CD4-positive, alpha-beta T cell treated with Interleukin-6 for 4 hours (primary cell): ENCODE measurements around the gene SLC30A10.
"Not testable (repeated sequence)": the region's sequence is repeated elsewhere in the genome, so short reads cannot be mapped to it uniquely, and the experiment has no call there.

Source experiments
- DNase-seq: peaks from one replicate; pipeline ENCODE4 v3.0.0-alpha.2; 2020; ENCODE audit warnings: mixed read lengths

SLC30A10 gene

DNA sequence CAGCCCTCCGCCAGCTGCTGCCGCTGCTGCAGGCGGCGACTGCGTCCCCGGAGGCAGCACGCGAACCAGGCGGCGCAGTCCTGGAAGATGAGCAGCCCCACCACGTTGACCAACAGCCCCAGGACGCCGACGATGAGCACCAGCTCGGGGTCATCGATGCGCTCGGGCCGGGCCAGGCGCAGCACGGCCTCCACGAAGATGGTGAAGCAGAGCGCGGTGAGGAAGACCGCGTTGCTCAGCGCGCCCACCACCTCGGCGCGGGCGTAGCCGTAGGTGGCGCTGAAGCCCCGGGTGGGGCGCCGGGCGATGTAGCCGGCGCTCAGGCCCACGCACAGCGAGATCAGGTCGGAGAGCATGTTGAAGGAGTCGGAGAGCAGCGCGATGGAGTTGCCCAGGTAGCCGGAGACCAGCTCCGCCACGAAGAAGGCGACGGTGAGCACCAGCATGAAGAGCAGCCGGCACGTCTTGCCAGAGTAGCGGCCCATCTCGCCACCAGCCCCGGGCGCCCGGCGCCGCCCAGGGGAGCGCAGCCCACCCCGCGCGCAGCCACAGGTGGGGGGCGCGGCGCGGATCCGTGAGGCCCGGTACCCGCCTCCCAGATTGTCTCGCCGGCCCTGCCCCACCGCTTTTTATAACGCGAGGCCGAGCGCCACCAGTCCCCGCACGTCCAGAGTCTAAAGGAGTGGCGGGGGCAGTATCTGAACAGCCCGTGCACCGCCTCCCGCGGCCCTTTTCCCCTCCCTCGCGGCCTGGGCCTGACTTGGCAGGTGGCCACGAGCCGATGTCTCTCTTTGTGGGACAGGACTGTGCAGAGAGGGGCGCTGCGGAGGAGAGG is at the start of gene SLC30A10:
TSS of gene SLC30A10 (minus strand) at position 602 of the 835 bp plus-strand sequence. CDS start at position 485, 117 bp downstream.
- no peak for DNase-seq

DNA sequence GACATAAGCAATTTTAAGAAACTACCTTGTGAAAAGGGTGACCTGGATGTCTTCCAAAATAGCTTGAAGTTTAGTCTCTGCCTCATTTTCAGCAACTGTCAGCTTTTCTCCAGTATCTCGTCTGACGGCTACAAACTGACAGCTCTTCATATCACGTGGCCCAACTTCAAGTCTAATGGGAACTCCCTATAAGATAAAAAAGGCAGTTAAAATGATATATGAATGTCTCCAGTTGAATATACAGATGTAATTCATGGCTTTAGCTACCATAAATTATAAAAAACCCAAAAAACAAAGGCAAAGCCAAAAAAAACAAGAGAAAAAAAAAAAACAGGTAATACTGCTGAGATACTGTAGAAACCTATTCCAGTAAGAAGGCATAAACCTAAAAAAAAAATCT is 44.9 kb upstream of the SLC30A10 start:
- no peak for DNase-seq

DNA sequence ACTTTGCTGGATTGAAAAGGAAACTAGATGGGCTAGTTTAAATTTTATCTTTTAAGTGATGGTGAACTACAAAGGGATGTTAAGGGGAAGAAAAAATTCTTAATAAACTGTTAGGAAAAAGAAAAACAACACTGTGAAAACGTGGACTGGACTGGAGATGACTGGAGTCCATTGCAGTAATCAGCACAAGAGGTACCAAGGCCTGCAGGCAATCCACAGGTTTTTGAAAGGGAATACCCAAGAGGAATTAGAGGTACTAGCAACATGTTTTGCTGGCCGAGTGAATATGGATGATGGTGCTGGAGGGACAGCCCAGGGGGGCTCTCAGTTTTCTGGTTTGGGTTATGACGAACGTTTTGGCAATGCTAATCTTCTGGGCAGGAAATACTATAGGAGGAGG is 39.0 kb upstream of the SLC30A10 start:
- DNase-seq = no peak

DNA sequence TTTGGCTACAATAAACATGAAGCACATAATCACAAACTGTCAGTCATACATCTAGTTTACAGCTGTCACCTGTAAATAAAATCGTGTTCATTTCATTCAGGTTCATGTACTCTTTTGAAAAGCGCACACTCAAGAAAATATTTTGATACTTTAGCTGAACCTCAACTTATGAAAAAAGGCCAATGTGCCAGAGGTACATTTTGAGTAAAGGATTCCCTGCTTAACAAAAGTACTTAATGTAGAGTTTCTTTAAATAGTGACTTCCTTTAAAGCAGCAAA is 37.7 kb upstream of the SLC30A10 start:
- no peak for DNase-seq

DNA sequence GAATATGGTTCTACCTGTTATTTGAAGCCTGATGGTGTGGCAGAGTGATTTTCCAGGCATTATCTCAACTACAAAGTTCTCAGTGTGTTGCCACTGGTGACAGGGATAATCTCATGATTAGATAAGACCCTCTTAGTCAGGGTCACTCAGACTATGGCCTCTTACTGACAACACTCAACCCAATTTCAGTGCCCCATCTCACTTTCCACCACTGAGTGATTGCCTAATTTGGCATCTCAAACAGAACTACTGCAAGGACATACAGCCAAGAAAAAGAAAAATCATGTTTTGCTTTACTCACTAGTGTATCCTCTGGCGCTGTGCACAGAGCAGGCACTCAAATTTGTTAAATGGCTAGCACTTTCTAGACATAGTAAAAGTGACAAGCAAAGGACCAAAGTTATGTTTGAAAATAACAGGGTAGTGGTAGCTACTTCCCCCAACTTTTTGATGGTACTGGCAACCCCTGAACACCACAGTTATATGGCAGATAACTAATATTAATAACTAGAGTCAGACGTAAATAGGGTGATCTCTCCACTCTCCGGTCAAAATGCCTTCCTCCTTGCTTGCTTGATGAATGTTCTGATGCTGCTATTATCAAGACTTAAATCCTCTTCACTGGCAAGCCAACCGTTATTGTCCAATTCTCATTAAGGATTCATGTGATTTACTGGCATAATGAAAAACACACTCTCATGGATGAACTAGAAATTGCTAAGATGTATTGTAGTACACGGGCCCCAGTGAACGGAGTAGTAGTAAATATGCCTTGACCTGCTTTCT is 37.1 kb upstream of the SLC30A10 start:
- DNase-seq = no peak

DNA sequence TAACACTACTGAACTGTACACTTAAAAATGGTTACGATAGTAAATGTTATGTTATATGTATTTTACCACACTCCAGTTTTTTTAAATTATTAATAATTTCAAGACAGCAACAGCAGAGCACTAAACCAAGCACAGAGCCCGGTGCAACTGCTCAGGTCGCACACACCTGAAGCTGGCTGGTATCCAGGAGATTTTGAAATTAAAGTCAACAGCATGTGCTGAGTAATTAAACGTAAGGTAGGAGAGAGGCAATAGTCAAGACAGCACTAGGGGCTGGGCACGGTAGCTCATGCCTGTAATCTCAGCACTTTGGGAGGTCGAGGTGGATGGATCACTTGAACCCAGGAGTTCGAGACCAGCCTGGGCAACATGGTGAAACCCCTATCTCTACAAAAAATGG is 35.1 kb upstream of the SLC30A10 start:
- no peak for DNase-seq

DNA sequence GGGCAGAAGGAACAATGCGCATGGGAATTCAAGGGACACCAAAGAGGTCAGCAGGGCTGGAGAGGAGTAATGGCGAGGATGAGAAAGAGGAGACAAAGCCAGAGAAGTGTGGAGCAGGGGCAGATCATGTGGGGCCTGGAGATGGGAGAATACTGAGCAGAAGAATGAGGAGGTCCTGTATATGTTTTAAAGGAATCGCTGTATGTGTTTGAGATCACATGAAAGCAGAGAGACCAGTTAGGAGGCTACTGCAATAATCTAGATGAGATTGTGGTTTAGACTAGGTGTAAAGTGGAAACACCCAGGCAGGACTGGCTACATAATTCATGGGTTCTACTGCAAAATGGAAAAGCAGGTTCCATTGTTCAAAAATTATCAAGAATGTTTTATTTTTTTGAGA is 33.3 kb upstream of the SLC30A10 start:
- no peak for DNase-seq

DNA sequence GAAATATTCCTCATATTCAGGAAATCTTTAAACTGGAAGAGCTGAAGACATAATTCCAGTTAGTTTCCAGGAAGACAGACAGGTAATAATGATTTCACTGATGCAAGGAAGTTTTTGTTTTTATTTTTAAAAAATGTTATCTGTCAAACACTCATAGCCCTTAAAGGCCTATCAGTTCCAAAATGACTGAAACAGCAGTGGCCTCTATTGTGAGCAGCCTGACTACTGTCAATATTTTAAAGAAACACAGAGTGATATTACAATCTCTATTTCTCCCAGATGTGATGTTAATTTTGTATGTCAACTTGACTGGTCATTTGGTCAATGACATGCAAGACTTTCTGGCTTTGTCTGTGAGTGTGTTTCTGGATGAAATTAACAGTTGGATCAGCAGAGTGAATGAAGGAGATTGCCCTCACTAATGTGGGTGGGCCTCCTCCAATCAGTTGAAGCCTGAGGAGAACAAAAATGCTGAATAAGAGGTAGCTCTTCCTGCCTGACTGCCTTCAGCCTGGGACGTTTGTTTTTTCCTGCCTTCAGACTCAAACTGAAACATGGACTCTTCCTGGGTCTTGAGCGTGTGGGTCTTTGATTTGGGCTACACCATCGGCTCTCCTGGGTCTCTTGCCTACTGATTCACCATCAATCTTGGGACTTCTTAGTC is 31.3 kb upstream of the SLC30A10 start:
- no peak for DNase-seq

DNA sequence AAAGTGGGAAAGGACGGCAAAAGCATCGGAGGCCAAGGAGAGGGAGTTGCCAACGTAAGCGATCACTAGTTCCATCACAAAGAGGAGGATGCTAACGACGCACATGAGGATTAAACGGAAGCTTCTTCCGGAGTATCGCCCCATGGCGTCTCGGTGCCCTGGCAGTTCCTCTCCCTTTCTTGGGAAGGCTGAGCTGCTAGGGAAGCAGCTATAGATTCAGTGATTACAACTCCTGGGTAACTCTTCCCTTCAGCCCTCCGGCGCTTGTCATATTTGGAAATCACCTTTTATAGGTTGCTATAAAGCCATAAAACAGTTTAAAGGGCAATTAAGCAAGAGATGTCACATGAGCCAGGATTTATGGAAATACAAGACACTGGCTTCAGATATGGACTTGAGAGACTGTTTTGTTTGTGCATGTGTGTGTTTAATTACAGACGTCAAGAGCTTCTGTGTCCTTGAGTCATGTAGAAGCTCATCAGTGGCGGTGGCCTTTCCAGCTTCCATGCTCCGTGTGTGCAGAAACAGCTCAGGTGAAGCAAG is 30.6 kb upstream of the SLC30A10 start:
- DNase-seq = no peak

DNA sequence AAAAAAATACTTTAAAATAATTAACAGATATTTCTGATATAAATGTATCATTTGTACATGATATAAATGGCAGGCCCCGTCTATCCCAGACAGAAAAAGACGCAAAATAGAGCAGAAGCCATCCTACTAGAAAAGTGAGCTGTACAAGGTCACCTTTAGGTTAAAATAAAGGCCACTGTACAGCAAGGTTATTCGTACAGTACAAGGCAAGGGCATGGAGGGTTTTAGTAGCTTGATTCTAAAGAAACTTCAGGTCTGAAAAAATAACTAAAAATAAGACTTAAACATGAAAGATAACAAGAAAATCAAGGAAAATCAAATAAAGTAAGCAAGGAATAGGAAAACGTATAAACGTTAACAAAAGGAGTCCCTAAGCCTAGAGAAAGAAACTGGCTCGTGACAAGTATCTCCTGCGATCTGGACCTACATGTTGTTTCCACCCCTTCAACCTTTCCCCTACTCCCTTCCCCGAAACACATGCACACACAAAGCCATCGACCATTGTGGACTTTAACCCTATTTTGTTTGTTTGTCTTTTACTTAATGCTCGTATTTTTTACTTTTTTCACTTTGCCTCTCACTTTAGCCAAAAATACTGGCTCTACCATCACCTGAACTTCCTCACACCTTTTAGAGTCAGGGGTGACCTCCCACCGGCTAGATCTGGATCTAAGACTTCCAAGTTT is 26.5 kb upstream of the SLC30A10 start:
- DNase-seq = no peak

DNA sequence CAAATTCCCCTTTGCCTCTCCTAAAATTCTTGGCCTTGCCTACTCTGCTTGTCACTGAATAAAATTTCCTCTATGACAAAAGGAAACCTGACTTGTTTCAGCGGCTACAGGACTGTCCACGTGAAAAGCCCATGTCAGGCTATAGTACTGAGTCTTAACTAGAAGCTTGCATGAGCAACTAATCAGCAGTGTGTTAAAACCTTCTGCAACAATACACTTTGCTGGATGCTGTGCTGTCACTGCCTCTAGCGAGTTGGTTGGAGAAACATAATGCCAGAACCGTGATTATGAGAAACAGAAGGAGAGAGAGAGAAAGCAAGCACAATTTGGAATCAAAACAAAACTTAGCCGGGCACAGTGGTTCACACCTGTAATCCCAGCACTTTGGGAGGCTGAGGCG is 25.7 kb upstream of the SLC30A10 start:
- no peak for DNase-seq

DNA sequence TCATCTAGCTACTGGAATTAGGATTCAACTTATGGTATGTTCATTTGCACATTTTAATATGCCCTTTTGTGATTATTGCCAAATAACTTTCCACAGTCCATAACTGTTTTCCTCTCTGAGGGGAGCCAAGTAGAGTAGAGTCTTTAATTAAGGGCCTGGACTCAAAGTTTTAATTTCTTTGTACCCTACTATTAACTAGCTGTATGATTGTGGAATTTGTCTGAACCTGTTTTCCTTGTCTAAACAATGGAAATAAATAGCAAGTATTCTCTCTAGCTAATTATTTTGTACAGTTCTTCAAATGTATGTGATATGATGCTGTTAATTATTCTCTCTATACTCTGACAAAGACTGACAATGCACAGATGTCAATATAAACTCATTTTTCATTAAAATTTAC is 24.0 kb upstream of the SLC30A10 start:
- no peak for DNase-seq

DNA sequence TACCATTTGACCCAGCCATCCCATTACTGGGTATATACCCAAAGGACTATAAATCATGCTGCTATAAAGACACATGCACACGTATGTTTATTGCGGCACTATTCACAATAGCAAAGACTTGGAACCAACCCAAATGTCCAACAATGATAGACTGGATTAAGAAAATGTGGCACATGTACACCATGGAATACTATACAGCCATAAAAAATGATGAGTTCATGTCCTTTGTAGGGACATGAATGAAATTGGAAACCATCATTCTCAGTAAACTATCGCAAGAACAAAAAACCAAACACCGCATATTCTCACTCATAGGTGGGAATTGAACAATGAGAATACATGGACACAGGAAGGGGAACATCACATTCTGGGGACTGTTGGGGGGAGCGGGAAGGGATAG is 20.9 kb upstream of the SLC30A10 start:
- not testable (repeated sequence) for DNase-seq

DNA sequence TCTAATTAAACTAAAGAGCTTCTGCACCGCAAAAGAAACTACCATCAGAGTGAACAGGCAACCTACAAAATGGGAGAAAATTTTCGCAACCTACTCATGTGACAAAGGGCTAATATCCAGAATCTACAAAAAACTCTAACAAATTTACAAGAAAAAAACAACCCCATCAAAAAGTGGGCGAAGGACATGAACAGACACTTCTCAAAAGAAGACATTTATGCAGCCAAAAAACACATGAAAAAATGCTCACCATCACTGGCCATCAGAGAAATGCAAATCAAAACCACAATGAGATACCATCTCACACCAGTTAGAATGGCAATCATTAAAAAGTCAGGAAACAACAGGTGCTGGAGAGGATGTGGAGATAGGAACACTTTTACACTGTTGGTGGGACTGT is 20.4 kb upstream of the SLC30A10 start:
- not testable (repeated sequence) for DNase-seq

DNA sequence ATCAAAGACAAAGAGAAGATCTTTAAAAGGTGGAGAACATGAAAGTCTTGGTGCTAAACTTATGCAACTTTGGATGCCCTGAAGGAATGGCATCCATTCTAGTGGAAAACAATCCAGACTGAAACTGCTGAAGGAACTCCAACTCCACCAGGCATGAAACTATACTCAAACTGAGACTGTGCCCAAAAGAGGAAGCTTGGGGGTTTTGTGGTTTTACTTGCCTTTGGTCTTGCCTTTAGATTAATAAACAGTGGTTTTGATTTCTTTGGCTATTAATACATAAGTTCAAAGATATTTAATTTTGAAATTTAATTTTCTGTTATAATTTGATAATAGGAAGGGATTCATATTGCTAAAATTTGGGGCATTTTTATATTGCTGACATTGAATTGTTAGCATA is 17.4 kb upstream of the SLC30A10 start:
- DNase-seq = no peak

DNA sequence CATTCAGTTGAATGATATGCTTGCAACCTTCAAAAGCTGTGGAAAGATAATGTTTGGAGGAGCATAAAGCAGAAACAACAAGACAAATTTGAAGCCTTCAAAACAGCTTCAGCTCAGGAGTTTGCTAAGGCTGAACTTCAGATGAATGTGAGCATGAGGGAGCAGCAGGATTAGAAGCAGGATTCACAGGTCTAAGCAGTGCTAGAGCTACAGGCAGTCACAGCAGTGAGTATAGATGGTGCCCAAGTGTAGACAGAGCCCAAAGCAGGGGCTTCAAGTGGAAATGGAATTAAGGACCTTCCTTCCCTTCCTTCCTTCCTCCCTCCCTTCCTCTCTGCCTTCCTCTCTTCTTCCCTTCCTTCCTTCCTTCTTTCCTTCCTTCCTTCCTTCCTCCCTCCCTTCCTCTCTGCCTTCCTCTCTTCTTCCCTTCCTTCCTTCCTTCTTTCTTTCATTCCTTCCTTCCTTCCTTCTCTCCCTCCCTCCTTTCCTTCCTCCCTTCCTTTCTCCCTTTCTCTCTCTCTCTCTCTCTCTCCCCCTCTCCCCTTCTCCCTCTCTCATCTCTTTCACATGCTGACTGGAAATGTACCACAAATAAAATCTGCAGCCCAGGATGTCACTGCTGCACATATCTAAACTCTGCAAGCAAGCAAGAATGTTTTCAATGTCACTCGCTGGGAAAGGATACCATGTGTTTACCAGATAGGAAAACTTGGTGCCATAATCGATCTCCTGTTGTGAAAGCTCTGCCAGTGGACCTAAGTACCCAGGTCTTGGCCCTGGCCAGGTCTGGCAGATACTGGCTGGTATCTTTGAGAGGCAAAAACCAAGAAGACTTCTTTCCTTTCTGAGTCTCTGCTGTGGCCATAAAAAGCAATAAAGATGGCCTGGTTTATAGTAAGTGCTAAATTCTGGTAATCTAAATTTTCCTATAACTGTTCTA is 13.1 kb upstream of the SLC30A10 start:
- no peak for DNase-seq

DNA sequence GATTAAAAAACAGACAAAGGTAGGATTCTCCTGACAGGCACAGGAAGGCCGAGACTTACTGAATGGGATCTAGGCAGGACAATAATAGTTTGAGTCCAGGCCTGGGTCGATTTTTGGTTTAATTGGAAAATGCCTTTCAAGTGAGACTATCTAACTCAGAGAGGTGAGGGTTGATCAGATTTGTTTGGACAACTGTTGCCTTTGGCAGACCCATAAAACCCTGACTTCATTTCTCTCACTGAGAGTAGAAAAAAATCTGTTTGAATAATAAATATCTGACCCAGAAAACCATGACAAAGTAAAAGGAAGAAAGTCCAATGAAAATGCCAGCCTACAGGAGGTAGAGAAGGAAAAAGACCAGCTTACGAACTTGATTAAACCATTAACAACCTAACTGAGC is 12.3 kb upstream of the SLC30A10 start:
- no peak for DNase-seq

DNA sequence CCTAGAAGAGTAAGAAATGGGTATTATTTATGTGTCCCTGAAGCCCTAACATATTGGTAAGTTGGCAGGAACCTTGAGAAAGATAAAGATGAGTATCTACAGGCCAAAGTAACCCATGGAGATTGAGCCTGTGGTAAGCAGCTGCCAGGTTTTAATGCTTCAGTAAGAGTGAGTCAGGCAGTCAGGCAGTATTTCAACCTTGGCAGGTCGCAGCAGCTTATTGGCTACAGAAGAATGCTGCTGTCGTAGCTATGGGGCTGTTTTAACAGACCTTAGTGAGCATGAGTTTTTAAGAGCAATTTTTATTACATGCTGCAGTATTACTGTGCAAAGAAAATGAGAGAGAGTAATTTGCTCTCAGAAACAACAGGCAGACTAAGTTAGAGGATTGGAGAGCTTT is 10.3 kb upstream of the SLC30A10 start:
- DNase-seq = no peak

DNA sequence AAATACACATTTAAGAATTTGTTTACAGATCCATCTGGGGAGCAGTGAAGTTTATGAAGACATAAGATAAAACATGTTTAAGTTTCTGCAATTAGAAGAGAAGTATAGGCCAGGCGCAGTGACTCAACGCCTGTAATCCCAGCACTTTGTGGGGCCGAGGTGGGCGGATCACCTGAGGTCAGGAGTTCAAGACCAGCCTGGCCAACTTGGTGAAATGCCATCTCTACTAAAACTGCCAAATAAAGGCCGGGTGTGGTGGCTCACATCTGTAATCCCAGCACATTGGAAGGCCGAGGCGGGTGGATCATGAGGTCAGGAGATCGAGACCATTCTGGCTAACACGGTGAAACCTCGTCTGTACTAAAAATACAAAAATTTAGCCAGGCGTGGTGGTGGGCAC is 5.4 kb upstream of the SLC30A10 start:
- not testable (repeated sequence) for DNase-seq

DNA sequence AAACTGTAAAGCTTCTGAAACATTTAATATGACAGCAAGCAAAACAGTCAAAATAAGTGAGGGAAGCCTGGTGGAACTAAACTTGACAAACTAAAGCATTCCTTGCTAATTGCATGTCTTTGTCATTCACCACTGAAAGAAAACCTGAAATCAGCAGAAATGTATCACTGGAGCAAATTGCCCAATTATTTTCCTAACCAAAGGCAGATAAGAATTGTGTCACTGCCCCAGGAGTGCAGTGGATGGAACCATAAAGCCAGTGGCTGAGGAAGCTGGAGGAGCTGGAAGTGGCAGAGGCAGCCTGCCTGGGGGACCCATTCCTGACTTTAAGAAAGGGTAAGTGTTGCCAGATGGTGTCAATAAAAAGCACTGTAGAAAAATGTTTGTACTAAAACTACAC is 2.7 kb upstream of the SLC30A10 start:
- no peak for DNase-seq

DNA sequence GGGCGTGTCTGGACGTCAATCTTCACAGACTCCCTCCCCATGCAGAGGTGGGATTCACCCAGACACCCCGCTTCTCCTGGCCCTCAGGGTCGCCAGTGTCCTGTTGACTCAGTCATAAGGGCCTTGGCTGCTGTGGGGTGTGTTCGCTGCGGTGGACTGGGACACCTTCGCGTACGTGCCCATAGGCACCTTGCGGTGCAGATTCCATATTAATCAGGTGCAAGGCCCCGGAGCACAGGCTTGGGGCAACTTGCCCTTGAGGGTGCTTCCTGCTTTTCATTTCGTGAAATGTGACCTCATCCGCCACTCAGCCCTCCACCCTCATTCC is 398 bp upstream of the SLC30A10 start:
- DNase-seq = no peak
